IPS-18c (cell line): ENCODE results near the gene IQCE.
"Not testable (repeated sequence)": the region's sequence is repeated elsewhere in the genome, so short reads cannot be mapped to it uniquely, and the experiment has no call there.

Experiments used
- H3K4me3 ChIP-seq: 2 replicates; pipeline ENCODE4 v1.7.0; 2013; ENCODE audit warnings: low read depth, mild to moderate bottlenecking, low read length, moderate library complexity; ENCODE audit not compliant: insufficient read depth
- H3K9me3 ChIP-seq: one replicate; pipeline ENCODE4 v1.6.1; 2013; ENCODE audit warnings: mild to moderate bottlenecking, low read length, moderate library complexity; ENCODE audit not compliant: control insufficient read depth, insufficient read depth

The IQCE gene

GRCh38 chr7:2601907-2602306, 43.1 kb downstream of the IQCE start:
- no peak overlapping the region for H3K4me3 ChIP-seq
- no peaks in the 10 kb centered on the region for H3K9me3 ChIP-seq

DNA sequence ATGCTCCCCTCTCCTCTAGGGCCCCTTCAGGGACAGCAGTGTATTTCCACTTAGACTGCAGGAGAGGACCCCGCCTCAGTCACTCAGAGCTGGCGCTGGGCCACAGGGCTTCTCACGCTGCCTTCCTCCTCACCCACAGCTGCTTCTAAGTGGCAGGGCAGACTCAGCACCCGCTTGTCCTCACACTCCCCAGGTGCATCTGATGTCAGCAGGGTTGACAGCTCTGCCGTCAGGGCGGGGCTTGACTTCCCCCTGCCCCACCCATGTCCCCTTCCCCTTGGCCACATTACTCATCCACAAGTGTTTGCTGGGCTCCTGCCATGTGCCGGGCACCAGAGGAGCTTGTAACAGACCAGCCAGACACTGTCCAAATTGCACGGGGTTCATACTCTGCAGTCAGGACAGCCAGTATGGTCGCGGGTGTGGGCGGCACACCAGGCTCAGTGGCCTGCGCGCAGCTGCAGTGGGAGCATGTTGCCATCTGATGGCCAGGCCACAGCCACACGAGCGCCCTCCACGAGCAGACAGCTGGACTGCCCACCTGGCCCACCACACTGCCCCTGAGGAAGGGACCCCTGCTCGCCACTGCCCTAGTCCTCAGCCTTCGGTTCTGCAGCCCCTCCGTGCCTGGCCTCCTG, 43.7 kb downstream of the IQCE start:
- Histone ChIP-seq H3K4me3 (no peak overlapping the region), H3K9me3 (no peaks in the 10 kb centered on the region)

DNA sequence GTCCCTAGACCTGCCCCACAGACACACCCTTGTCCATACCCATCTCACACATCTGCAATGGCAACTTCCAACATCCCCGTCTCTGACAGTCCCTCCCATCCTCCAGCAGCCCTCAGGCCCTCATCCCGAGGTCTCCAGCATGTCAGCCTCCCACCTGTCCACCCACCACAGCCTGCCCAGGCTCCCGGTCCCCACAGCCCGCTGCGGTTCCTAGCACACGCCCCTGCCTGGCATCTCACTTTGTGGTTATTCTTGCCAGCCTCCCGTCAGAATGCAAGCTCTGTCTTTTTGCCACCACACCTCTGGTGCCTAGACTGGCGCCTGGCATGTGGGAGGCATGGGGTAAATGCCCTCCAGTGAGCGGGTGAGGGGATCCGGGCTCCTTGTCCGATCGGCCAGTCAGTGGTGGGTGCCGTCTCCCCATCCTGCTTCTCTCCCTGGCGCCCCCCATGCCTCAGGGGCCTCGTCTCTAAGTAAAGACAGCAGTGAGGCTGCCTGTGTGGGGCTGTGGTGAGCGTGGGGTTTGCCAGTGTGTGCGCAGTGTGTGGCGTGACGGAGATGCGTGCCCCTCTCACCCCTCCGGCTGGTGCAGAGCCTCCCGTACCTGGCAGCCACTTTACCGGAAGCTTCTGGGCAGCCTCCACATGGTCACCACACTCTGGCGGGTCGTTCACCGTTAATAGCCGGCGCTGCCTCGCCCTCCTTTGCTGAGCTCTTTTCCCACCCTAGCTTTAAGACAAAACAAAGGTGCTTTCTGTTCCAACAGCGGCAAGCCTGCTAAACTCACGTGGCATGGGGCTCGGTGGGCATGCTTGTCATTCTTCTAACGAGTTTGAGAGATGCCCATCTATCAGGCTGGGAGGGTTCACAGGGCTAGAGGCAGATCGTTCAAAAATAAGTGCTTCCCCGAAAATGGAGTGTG, 44.5 kb downstream of the IQCE start:
- Histone ChIP-seq H3K4me3 (no peak overlapping the region), H3K9me3 (no peaks in the 10 kb centered on the region)

DNA sequence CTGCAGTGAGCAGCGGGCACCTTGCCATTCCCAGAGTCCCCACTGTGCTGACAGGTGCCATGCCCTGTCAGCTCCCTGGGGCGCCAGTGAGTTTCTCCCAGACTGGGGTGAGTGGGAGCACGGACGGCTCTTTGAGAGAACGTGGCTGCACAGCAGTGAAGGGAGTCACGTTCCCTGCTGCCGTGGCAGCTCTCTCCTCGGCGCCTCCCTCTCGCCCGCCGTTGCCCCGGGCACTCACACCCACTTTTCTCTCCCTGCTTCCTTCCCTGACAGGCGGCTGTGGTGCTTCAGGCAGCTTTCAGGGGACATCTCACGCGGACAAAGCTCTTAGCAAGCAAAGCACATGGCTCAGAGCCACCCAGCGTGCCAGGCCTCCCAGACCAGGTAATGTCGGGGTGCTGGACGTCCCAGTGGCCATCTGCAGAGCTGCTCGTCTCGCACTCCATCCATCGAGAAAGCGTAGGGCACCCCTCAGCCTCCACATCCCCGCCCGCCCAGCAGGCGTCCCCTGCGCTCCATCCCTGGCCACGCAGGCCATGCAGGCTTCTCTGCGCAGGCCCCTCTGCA, 45.9 kb downstream of the IQCE start:
- Histone ChIP-seq H3K9me3 (no peaks in the 10 kb centered on the region), H3K4me3 (no peak overlapping the region)

GRCh38 chr7:2605608-2606538, 47.1 kb downstream of the IQCE start:
- Histone ChIP-seq H3K4me3 (no peak overlapping the region), H3K9me3 (no peaks in the 10 kb centered on the region)

- H3K4me3 ChIP-seq: no peak overlapping the region
- peaks cover under 1% of the 10 kb centered on the region for H3K9me3 ChIP-seq
Observed at GRCh38 chr7:2606539-2606936, 47.8 kb downstream of the IQCE start.

GRCh38 chr7:2607122-2607922, 48.5 kb downstream of the IQCE start:
- Histone ChIP-seq H3K9me3 (peaks cover 3% of the 10 kb centered on the region), H3K4me3 (no peak overlapping the region)

DNA sequence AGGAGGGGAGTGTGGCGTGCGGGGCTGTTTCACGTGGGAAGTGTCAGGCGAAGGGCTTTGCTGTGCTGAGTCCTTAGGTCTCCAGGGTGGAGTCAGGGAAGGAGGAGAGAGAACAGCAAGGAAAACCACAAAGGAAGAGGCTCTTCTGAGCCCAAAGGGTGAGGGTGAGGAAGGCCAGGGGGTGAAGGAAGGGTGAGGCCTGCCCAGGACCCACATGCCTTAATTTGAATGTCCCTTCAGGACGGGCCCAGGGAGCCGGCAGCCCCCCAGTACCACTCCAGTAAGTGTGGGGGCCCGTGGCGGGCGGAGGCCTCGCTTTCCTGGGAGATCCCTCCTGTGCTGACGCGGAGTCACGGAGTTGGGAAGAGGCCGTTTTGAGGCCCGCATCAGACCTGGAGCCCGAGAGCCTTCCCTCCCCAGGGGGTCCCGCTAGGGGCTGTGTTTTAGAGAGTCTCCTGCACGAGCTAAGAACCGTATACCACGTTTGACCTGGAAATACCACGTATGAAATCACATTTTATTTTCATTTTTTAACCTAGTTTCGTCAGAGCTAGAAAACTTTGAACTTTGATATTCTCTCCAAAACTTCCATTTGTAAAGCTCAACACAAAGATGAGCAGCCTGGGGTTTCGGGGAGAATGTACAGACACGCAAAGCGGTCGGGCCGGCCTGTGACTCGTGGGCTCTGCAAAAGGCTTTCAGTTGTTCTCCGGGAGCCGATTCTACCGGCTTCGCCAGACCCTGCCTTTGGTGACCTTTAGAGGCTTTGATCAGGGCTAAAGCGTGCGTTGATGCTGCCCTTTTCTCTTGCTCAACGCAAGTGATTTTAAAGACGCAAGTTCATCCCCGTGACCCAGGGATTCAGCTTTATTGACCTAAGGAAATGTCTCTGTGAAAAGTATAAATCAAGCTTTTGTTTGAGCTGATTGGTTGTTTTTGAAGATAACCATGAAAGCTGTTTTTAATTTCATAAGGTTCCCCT, 49.4 kb downstream of the IQCE start:
- peaks cover 3% of the 10 kb centered on the region for H3K9me3 ChIP-seq
- no peak overlapping the region for H3K4me3 ChIP-seq

GRCh38 chr7:2608921-2609411, 50.2 kb downstream of the IQCE start:
- H3K9me3 ChIP-seq: peaks cover 3% of the 10 kb centered on the region
- H3K4me3 ChIP-seq: no peak overlapping the region

DNA sequence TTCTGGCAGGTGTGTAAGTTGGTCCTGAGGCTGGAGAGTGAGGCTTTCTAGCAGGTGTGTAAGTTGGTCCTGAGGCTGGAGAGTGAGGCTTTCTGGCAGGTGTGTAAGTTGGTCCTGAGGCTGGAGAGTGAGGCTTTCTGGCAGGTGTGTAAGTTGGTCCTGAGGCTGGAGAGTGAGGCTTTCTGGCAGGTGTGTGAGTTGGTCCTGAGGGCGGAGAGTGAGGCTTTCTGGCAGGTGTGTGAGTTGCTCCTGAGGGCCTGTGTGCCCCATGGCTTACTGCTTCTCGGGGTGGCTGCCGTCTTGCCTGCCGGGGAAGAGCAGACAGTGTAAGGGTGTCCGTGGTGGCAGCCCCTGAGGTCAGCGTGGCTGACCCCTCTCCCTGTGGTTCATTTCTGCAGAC, 50.9 kb downstream of the IQCE start:
- not testable (repeated sequence) for H3K4me3 ChIP-seq, H3K9me3 ChIP-seq

DNA sequence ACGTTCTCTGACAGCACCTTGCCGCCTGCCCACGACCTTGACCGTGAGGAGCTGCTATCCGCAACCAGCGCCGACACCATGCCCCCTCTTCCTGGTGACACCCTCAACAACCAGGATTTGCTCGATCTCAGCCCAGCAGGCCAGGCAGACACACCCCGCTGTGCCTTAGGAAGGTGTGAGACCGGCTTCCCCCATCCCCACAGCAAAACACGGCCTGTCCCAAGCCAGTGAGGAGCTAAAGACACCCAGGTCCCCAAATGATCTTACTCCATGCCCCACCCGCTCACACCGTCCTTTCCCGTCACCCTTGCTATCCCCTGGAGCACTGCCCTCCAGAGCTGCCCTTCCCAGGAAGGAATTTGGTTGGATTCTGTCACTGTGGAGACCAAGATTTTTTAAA, 51.7 kb downstream of the IQCE start:
- no peak overlapping the region for H3K4me3 ChIP-seq

DNA sequence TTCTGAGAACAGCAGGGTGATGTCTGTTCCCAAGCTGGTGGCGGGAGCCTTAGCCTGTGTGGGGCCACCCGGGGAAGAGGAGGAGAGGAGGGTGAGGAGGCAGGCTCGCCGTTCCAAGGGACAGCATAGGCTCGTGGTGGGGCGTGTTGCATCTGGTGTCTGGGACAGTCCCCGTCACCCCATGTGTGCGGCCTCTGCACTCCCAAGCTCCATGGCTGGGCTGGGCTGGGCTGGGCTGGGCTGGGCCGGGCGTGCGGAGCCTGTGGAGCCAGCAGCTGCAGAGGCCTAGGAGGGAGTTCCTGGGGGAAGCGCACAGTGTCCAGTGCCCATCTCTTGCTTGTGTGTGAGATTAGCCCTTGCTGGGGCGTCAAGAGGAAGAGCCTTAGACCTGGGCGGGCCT, 52.1 kb downstream of the IQCE start:
- Histone ChIP-seq H3K4me3 (no peak overlapping the region), H3K9me3 (peaks cover 3% of the 10 kb centered on the region)

More for the DNA sequence above, 51.7 kb downstream of the IQCE start:
- H3K9me3 ChIP-seq: peaks cover 3% of the 10 kb centered on the region

- Histone ChIP-seq H3K9me3 (peaks cover 5% of the 10 kb centered on the region), H3K4me3 (no peak overlapping the region)
Observed at GRCh38 chr7:2611401-2611800, 52.6 kb downstream of the IQCE start.

GRCh38 chr7:2611922-2612321, 53.1 kb downstream of the IQCE start:
- Histone ChIP-seq H3K4me3 (no peak overlapping the region), H3K9me3 (peaks cover 5% of the 10 kb centered on the region)

GRCh38 chr7:2612445-2613097, 53.8 kb downstream of the IQCE start:
- peaks cover 5% of the 10 kb centered on the region for H3K9me3 ChIP-seq
- no peak overlapping the region for H3K4me3 ChIP-seq
